Activated CD4-positive, alpha-beta T cell treated with anti-CD3 and anti-CD28 coated beads for 36 hours (primary cell): ENCODE measurements around the gene INPP5J. TPM values are rescaled to one million over a fixed set of nuclear protein-coding genes. Genes with fewer than 3 reads are reported as not detected.
"Not testable (repeated sequence)": the region's sequence is repeated elsewhere in the genome, so short reads cannot be mapped to it uniquely, and the experiment has no call there.

Source experiments
- ATAC-seq: fragments of 200-7000 bp; cut with Tn5 transposase; one replicate; pipeline ENCODE4 v1.10.0; 2021; ENCODE audit warnings: mild to moderate bottlenecking, moderate library complexity
- CTCF ChIA-PET: fragments of 350-600 bp; sonication (Branson Sonifier 250); formaldehyde crosslinking; loops from one replicate; lab custom pipeline; 2021; ENCODE audit warnings: antibody characterized with exemption; lab: Charles Lee
- POLR2A ChIA-PET: fragments of 350-600 bp; sonication (Branson Sonifier 250); formaldehyde crosslinking; loops from one replicate; lab custom pipeline; 2021; ENCODE audit warnings: antibody characterized with exemption, inconsistent platforms; lab: Charles Lee
- DNase-seq: peaks from one replicate; pipeline ENCODE4 v3.0.0-alpha.2; 2020
- H3K27ac Mint-ChIP-seq: one replicate; pipeline ENCODE4 v1.8.0; 2021; ENCODE audit warnings: mixed read lengths
- H3K27me3 Mint-ChIP-seq: one replicate; pipeline ENCODE4 v1.8.0; 2021; ENCODE audit warnings: mixed read lengths
- H3K36me3 Mint-ChIP-seq: one replicate; pipeline ENCODE4 v1.8.0; 2021; ENCODE audit warnings: low read depth, mixed read lengths
- H3K4me1 Mint-ChIP-seq: one replicate; pipeline ENCODE4 v1.8.0; 2021; ENCODE audit warnings: mixed read lengths
- H3K4me3 Mint-ChIP-seq: one replicate; pipeline ENCODE4 v1.8.0; 2021; ENCODE audit warnings: mild to moderate bottlenecking, moderate library complexity, mixed read lengths
- H3K9me3 Mint-ChIP-seq: one replicate; pipeline ENCODE4 v1.8.0; 2021; ENCODE audit warnings: low read depth, mixed read lengths
- intact Hi-C, 2 experiments: fragments of 100-400 bp; cut with DNase I in 1 of 2; cut with micrococcal nuclease in 1 of 2; formaldehyde crosslinking; loops; one replicate each; pipeline versions ENCODE4 v1.14.2 to v1.15.1; 2022 to 2024; cut with DNase I, micrococcal nuclease
- total RNA-seq, 2 experiments: library from RNA; stranded (reverse); gene quantifications; one replicate each; pipeline ENCODE4 v1.2.3, GENCODE V29; 2021

The INPP5J gene
- total RNA-seq, 2 experiments from 2014 or later = 0.11 to 0.23 TPM

DNA sequence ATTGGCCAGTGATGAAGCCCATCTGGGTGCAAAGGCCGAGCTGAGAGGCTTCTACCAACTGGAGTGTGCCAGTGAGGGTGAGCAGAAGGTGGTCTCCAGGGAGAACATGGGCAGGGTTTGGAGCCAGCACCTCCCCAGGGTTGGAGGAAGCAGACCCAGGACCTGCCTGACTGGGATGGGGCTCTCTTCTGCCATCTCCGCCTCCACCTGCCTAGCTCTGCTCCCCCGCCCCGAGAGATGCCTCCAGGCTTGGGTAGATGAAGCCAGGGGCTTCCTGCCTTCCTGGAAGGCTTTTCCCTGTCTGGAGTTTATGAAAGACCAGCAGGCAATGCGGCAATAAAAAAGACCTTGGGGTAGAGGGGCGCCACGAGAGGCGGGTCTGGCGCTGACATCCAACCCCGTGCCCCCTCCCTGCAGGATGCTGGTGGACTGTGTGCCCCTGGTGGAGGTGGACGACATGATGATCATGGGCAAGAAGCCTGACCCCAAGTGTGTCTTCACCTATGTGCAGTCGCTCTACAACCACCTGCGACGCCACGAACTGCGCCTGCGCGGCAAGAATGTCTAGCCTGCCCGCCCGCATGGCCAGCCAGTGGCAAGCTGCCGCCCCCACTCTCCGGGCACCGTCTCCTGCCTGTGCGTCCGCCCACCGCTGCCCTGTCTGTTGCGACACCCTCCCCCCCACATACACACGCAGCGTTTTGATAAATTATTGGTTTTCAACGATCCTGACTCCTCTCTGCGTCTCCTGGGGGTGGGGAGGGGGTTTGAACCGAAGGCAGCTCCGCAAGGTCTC is 18.7 kb upstream of the INPP5J start:
- POLR2A ChIA-PET = no interaction called here
- no peak overlapping the region for H3K27ac Mint-ChIP-seq
- H3K36me3 Mint-ChIP-seq = no peaks in the 10 kb centered on the region
- DNase-seq (no peak), ATAC-seq (no peak)
- peaks cover 19% of the 10 kb centered on the region for H3K4me1 Mint-ChIP-seq
- H3K9me3 Mint-ChIP-seq = no peaks in the 10 kb centered on the region
- CTCF ChIA-PET = no interaction called here
- H3K27me3 Mint-ChIP-seq = no peaks in the 10 kb centered on the region
- no peak overlapping the region for H3K4me3 Mint-ChIP-seq
- intact Hi-C loops = no loop called here

DNA sequence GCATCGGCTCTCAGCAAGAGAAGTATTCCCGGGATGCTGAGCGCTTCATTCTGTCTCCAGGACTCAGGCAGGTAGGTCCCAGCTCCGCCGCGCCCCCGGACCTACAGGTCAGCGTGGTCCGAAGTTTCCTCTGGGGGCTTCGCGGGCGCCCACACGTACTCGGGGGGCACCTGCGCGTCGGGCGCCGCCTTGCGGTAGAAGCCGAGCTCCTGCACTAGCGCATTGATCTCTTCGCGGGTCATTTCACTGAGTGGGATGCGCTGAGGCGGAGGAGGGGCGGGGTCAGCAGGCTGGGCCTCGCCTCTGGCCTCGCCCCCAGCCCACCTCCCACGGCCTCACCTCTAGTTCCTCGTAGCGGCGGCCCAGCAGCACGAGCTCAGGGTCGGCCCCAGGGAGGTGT is 17.9 kb upstream of the INPP5J start:
- ATAC-seq (no peak), DNase-seq (peak; percentile 41)
- Mint-ChIP-seq H3K4me1 (peaks cover 19% of the 10 kb centered on the region), H3K36me3 (no peaks in the 10 kb centered on the region), H3K9me3 (no peaks in the 10 kb centered on the region), H3K27me3 (no peaks in the 10 kb centered on the region), H3K4me3 (no peak overlapping the region), H3K27ac (no peak overlapping the region)
- CTCF ChIA-PET = interaction anchor here (0.6 to 0.8 kb wide), 3 partner anchors 20 to 83 kb away, joined by 3 to 5 read pairs (median 5); no protein-coding TSS in a partner anchor
- POLR2A ChIA-PET = no interaction called here
- intact Hi-C loops = loop anchor here (5.0 kb wide), 3 partner anchors 107 to 527 kb away; partner anchors contain the start of genes DRG1 (in 1 of the 2) and LIMK2 (in 1 of the 2)

DNA sequence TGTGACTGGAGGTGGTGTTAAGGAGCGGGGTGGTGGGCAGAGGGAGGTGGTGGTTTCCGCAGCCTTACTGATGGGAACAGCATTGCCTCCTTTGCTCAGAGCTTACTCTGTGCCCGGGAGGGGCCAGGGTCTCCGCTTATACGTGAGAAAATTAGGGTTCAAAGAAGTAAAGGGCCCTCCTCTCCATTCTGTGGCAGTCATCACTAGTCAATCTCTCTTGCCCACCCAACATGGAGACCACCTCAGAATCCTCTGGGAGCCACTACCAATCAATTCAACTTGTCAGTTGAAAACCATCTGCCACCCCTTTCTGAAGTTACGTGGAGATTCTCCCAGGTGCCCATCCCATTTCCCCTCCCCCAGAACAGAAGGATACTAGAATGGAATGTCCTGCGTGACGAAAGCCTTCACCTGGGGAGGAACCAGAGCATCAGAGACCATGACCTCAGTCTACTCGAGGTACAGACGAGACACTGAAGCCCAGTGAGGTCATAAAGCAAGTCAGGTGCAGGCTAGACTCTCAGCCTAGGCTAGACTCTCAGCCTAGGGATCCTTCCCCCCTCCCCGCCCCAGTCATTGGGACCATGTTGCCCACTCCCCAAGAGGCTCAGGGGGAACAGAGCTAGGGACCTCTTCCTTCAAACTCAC is 17.4 kb upstream of the INPP5J start:
- Mint-ChIP-seq H3K9me3 (no peaks in the 10 kb centered on the region), H3K4me1 (peaks cover 19% of the 10 kb centered on the region), H3K27ac (no peak overlapping the region), H3K27me3 (no peaks in the 10 kb centered on the region), H3K36me3 (no peaks in the 10 kb centered on the region), H3K4me3 (no peak overlapping the region)
- ATAC-seq (no peak), DNase-seq (no peak)
- POLR2A ChIA-PET = interaction anchor here (1.1 kb wide), 1 partner anchor 22 kb away, joined by 3 read pairs; no protein-coding TSS in a partner anchor
- intact Hi-C loops = loop anchor here (5.0 kb wide), 3 partner anchors 107 to 527 kb away; partner anchors contain the start of genes DRG1 (in 1 of the 2) and LIMK2 (in 1 of the 2)
- CTCF ChIA-PET = interaction anchor here (0.6 to 0.8 kb wide), 3 partner anchors 21 to 83 kb away, joined by 3 to 5 read pairs (median 5); no protein-coding TSS in a partner anchor

DNA sequence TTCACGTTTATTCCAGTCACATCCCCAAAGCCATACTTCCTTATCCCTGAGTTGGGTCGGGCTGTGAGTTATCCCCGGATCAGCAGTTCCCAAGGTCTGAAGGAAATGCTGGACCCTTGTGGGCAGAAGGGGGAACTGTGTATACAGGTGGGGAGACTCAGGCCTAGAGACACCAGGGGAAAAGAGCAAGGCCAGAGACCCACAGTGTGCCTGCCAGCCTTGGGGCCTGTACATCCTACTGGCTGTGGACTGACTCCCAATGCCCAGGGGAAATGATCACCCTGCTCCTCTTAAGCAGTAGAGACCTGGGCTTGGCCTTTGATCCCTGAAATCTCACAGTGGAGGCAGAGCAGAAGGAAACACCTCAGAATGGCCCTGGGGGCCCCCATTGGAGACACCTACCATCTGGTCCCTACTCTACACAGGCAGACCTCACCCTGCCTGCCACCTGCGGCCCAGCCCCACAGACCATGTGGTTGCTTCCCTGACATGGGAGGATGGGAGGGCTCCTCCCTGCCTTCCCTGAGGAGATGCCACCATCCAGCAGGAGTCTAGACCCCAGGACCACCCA is 16.7 kb upstream of the INPP5J start:
- H3K4me1 Mint-ChIP-seq = peaks cover 19% of the 10 kb centered on the region
- H3K27me3 Mint-ChIP-seq = no peaks in the 10 kb centered on the region
- ChIA-PET POLR2A (interaction anchor here (1.1 kb wide), 1 partner anchor 23 kb away, joined by 3 read pairs; no protein-coding TSS in a partner anchor), CTCF (no interaction called here)
- DNase-seq = no peak
- intact Hi-C loops = loop anchor here (2.0 to 5.0 kb wide), 5 partner anchors 106 to 526 kb away; partner anchors contain the start of genes DRG1 (in 1 of the 2) and LIMK2 (in 1 of the 2)
- ATAC-seq = no peak
- H3K36me3 Mint-ChIP-seq = no peaks in the 10 kb centered on the region
- H3K4me3 Mint-ChIP-seq = peak overlapping the region; percentile 74
- H3K9me3 Mint-ChIP-seq = no peaks in the 10 kb centered on the region
- H3K27ac Mint-ChIP-seq = no peak overlapping the region

- intact Hi-C loops = loop anchor here (1.0 to 5.0 kb wide), 11 partner anchors 22 to 526 kb away; partner anchors contain the start of genes LIMK2 (in 2 of the 2), DRG1 (in 1 of the 2) and TUG1 (in 1 of the 2)
- ChIA-PET POLR2A (interaction anchor here (1.1 to 1.5 kb wide), 3 partner anchors 24 to 184 kb away, joined by 3 to 4 read pairs (median 3); partner anchors contain the start of gene TUG1), CTCF (interaction anchor here (0.7 to 1.7 kb wide), 8 partner anchors 12 to 209 kb away, joined by 3 to 9 read pairs (median 4); partner anchors contain the start of genes RNF185 and SMTN)
- H3K27ac Mint-ChIP-seq = peak overlapping the region; percentile 60
- H3K4me3 Mint-ChIP-seq = peak overlapping the region; percentile 74
- no peaks in the 10 kb centered on the region for H3K27me3 Mint-ChIP-seq
- H3K4me1 Mint-ChIP-seq = peaks cover 19% of the 10 kb centered on the region
- DNase-seq (no peak), ATAC-seq (no peak)
- no peaks in the 10 kb centered on the region for H3K36me3 Mint-ChIP-seq
- no peaks in the 10 kb centered on the region for H3K9me3 Mint-ChIP-seq
These were observed 16.0 kb upstream of the INPP5J start for GRCh38 chr22:31106731-31107177.

GRCh38 chr22:31107178-31107893 is 15.4 kb upstream of the INPP5J start, which contains the start of gene SELENOM:
SELENOM (minus strand) TSS chr22:31107568; CDS start chr22:31107505, 63 bp downstream.
- DNase-seq (peak; percentile 94), ATAC-seq (peak; percentile 96)
- peak within 1 kb of the TSS; percentile 74 for H3K4me3 Mint-ChIP-seq
- H3K27me3 Mint-ChIP-seq = no peaks in the 10 kb centered on the region
- H3K36me3 Mint-ChIP-seq = no peaks in the 10 kb centered on the region
- intact Hi-C loops = loop anchor here (1.0 to 5.0 kb wide), 11 partner anchors 23 to 525 kb away; partner anchors contain the start of genes LIMK2 (in 2 of the 2), DRG1 (in 1 of the 2) and TUG1 (in 1 of the 2)
- CTCF ChIA-PET = interaction anchor here (0.5 to 2.2 kb wide), 30 partner anchors 12 to 972 kb away, joined by 3 to 22 read pairs (median 4); partner anchors contain the start of genes LIMK2, MORC2, PIK3IP1 and RNF185
- POLR2A ChIA-PET = interaction anchor here (0.6 to 1.5 kb wide), 6 partner anchors 26 to 287 kb away, joined by 3 to 7 read pairs (median 4); partner anchors contain the start of genes SMTN and TUG1
- no peaks in the 10 kb centered on the region for H3K9me3 Mint-ChIP-seq
- H3K27ac Mint-ChIP-seq = peak within 1 kb of the TSS; percentile 60
- H3K4me1 Mint-ChIP-seq = peaks cover 19% of the 10 kb centered on the region

DNA sequence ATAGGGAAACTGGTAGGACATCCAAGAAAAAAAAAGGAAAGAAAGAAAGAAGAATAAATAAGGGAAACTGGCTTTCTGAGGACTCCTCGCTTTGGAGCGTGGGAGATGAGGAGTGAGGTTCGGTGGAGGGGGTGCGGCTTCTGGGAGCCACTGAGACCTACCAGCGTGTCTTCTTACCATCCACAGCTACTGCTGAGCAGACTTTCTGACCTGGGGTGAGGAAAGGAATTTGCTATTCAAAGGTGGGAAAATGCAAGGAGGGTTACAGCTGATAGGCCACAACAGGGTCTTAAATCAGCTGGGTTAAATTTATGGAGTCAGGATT is 14.9 kb upstream of the INPP5J start:
- peaks cover 19% of the 10 kb centered on the region for H3K4me1 Mint-ChIP-seq
- intact Hi-C loops = loop anchor here (1.0 to 5.0 kb wide), 11 partner anchors 24 to 524 kb away; partner anchors contain the start of genes LIMK2 (in 2 of the 2), DRG1 (in 1 of the 2) and TUG1 (in 1 of the 2)
- ATAC-seq (peak; percentile 21), DNase-seq (no peak)
- no peaks in the 10 kb centered on the region for H3K36me3 Mint-ChIP-seq
- H3K4me3 Mint-ChIP-seq = peak overlapping the region; percentile 74
- ChIA-PET CTCF (interaction anchor here (0.6 to 2.2 kb wide), 25 partner anchors 11 to 973 kb away, joined by 3 to 22 read pairs (median 5); partner anchors contain the start of genes LIMK2, MORC2, PIK3IP1 and TUG1), POLR2A (interaction anchor here (0.6 to 1.5 kb wide), 6 partner anchors 27 to 286 kb away, joined by 3 to 7 read pairs (median 4); partner anchors contain the start of genes SMTN and TUG1)
- no peaks in the 10 kb centered on the region for H3K27me3 Mint-ChIP-seq
- peak overlapping the region; percentile 59 for H3K27ac Mint-ChIP-seq
- no peaks in the 10 kb centered on the region for H3K9me3 Mint-ChIP-seq

GRCh38 chr22:31112547-31113091 is 10.1 kb upstream of the INPP5J start:
- H3K27ac Mint-ChIP-seq, H3K4me1 Mint-ChIP-seq, H3K27me3 Mint-ChIP-seq, H3K36me3 Mint-ChIP-seq, H3K4me3 Mint-ChIP-seq, ATAC-seq, DNase-seq, intact Hi-C loops, H3K9me3 Mint-ChIP-seq: not testable (repeated sequence)
- ChIA-PET CTCF (interaction anchor here (0.7 kb wide), 1 partner anchor 100 kb away, joined by 5 read pairs; the partner anchor contains the start of gene LIMK2), POLR2A (interaction anchor here (0.6 kb wide), 1 partner anchor 45 kb away, joined by 3 read pairs; no protein-coding TSS in a partner anchor)

- POLR2A ChIA-PET = no interaction called here
- no peak overlapping the region for H3K4me3 Mint-ChIP-seq
- H3K36me3 Mint-ChIP-seq = no peaks in the 10 kb centered on the region
- ATAC-seq (no peak), DNase-seq (no peak)
- no peaks in the 10 kb centered on the region for H3K4me1 Mint-ChIP-seq
- H3K9me3 Mint-ChIP-seq = no peaks in the 10 kb centered on the region
- intact Hi-C loops = no loop called here
- no peak overlapping the region for H3K27ac Mint-ChIP-seq
- no peaks in the 10 kb centered on the region for H3K27me3 Mint-ChIP-seq
- CTCF ChIA-PET = interaction anchor here (0.8 kb wide), 1 partner anchor 10 kb away, joined by 4 read pairs; no protein-coding TSS in a partner anchor
These were observed 4.5 kb upstream of the INPP5J start for GRCh38 chr22:31118046-31118820.
